Thymus (tissue), 11 donors: Measurements from ENCODE around the gene SLC39A11. TPM values are rescaled to one million over a fixed set of nuclear protein-coding genes. Genes with fewer than 3 reads are reported as not detected.

ENCODE experiments used
- DNase-seq, 9 donors: peaks; one replicate each; pipeline ENCODE4 v3.0.0-alpha.2; 2013; ENCODE audit warnings: low spot score in 9 of 9, low read depth in 6 of 9, missing footprints in 1 of 9
- H3K27ac ChIP-seq, 2 donors: one replicate each; pipeline ENCODE4 v1.5.1; 2013; ENCODE audit warnings: control low read depth in 1 of 2, low read depth in 1 of 2, low read length in 1 of 2, mild to moderate bottlenecking in 1 of 2, moderate library complexity in 1 of 2
- H3K27me3 ChIP-seq, 2 donors: one replicate each; pipeline ENCODE4 v1.5.1; 2013; ENCODE audit warnings: low read length in 1 of 2; ENCODE audit not compliant: control insufficient read depth in 2 of 2, insufficient read depth in 1 of 2
- H3K36me3 ChIP-seq, 2 donors: one replicate each; pipeline ENCODE4 v1.5.1; 2013; ENCODE audit warnings: low read length in 1 of 2, mild to moderate bottlenecking in 1 of 2, moderate library complexity in 1 of 2; ENCODE audit not compliant: control insufficient read depth in 2 of 2, insufficient read depth in 2 of 2
- H3K4me1 ChIP-seq, 2 donors: one replicate each; pipeline ENCODE4 v1.5.1; 2013; ENCODE audit warnings: low read length in 2 of 2; ENCODE audit not compliant: control insufficient read depth in 2 of 2, insufficient read depth in 2 of 2
- H3K4me3 ChIP-seq, 2 donors: one replicate each; pipeline ENCODE4 v1.5.1; 2013; ENCODE audit warnings: low read length in 2 of 2, control low read depth in 1 of 2, mild to moderate bottlenecking in 1 of 2
- H3K9me3 ChIP-seq, 2 donors: one replicate each; pipeline ENCODE4 v1.5.1; 2013; ENCODE audit warnings: low read length in 1 of 2, mild to moderate bottlenecking in 1 of 2; ENCODE audit not compliant: control insufficient read depth in 2 of 2, insufficient read depth in 1 of 2
- WGBS: extraction: QIAGEN DNeasy Blood & Tissue Kit; methylation state at CpG from one replicate; pipeline ENCODE4 v1.1.7; 2013; 5-methylcytosine and 5-hydroxymethylcytosine counted together
- polyA plus RNA-seq: library from polyadenylated mRNA; stranded (reverse); fragments of 200-250 nt; gene quantifications from one replicate; pipeline ENCODE4 v1.2.3, GENCODE V29; 2013
- total RNA-seq: library from RNA; stranded (reverse); fragments of 120-200 nt; gene quantifications from one replicate; pipeline ENCODE4 v1.2.4, GENCODE V29; 2013
- donor health status: healthy.

The SLC39A11 gene
- total and polyA plus RNA-seq, 2 donors, result 7.4 to 8.7 TPM

- no peak for DNase-seq
- Histone ChIP-seq H3K4me3 (no peak overlapping the region), H3K4me1 (no peaks in the 10 kb centered on the region), H3K9me3 (no peaks in the 10 kb centered on the region), H3K27me3 (no peaks in the 10 kb centered on the region), H3K36me3 (no peaks in the 10 kb centered on the region), H3K27ac (no peak overlapping the region)
- 98% methylated on average over 1 of the region's 1 CpG for WGBS
Measured at GRCh38 chr17:72987166-72987565, 105.3 kb downstream of the SLC39A11 start.

GRCh38 chr17:72985882-72986720 is 106.4 kb downstream of the SLC39A11 start:
- H3K27ac ChIP-seq, result no peak overlapping the region
- no peaks in the 10 kb centered on the region for H3K4me1 ChIP-seq

GRCh38 chr17:72984926-72985325 is 107.6 kb downstream of the SLC39A11 start:
- 81% methylated on average over 7 of the region's 7 CpGs for whole genome bisulfite sequencing
- no peaks in the 10 kb centered on the region for H3K36me3 ChIP-seq
- no peak overlapping the region for H3K4me3 ChIP-seq
- no peak for DNase-seq
- H3K27ac ChIP-seq, result no peak overlapping the region
- no peaks in the 10 kb centered on the region for H3K4me1 ChIP-seq
- H3K27me3 ChIP-seq, result no peaks in the 10 kb centered on the region
- no peaks in the 10 kb centered on the region for H3K9me3 ChIP-seq

More at GRCh38 chr17:72985882-72986720, 106.4 kb downstream of the SLC39A11 start:
- H3K36me3 ChIP-seq, result no peaks in the 10 kb centered on the region
- H3K27me3 ChIP-seq, result no peaks in the 10 kb centered on the region
- WGBS, result 63% methylated on average over 11 of the region's 11 CpGs
- no peak overlapping the region for H3K4me3 ChIP-seq
- peak; percentile 18 to 73 (median 49) for DNase-seq
- no peaks in the 10 kb centered on the region for H3K9me3 ChIP-seq

- no peak overlapping the region for H3K27ac ChIP-seq
- no peaks in the 10 kb centered on the region for H3K9me3 ChIP-seq
Measured at GRCh38 chr17:72984145-72984925, 108.2 kb downstream of the SLC39A11 start.

DNA sequence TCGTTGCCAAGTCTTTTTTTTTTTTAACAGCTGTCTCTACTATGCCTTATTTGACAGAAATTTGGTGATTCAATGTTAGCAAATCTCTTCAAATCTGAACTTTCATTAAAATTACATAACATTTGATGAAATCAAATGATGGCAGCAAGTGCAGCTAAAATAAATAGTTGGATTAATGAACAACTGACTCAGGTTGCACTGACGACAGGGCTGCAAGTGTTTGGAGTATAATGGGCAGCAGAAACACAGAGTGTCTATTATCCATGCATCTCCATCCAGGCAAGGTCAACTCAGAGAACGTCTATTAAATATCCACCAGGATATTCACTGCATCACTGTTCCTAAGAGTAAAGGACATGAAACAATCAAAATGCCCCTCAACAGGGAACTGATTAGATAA is 109.8 kb downstream of the SLC39A11 start:
- H3K27ac ChIP-seq, result no peak overlapping the region
- H3K4me1 ChIP-seq, result no peaks in the 10 kb centered on the region
- no peaks in the 10 kb centered on the region for H3K9me3 ChIP-seq
- H3K36me3 ChIP-seq, result no peaks in the 10 kb centered on the region
- 88% methylated on average over 3 of the region's 3 CpGs for WGBS
- no peaks in the 10 kb centered on the region for H3K27me3 ChIP-seq
- no peak for DNase-seq
- H3K4me3 ChIP-seq, result no peak overlapping the region

More at GRCh38 chr17:72984145-72984925, 108.2 kb downstream of the SLC39A11 start:
- Histone ChIP-seq H3K27me3 (no peaks in the 10 kb centered on the region), H3K4me1 (no peaks in the 10 kb centered on the region), H3K36me3 (no peaks in the 10 kb centered on the region), H3K4me3 (no peak overlapping the region)
- 81% methylated on average over 9 of the region's 9 CpGs for WGBS
- DNase-seq, result no peak

- 95% methylated on average over 9 of the region's 9 CpGs for WGBS
- H3K27ac ChIP-seq, result no peak overlapping the region
- no peak for DNase-seq
Measured at GRCh38 chr17:72978593-72979218, 113.8 kb downstream of the SLC39A11 start.

DNA sequence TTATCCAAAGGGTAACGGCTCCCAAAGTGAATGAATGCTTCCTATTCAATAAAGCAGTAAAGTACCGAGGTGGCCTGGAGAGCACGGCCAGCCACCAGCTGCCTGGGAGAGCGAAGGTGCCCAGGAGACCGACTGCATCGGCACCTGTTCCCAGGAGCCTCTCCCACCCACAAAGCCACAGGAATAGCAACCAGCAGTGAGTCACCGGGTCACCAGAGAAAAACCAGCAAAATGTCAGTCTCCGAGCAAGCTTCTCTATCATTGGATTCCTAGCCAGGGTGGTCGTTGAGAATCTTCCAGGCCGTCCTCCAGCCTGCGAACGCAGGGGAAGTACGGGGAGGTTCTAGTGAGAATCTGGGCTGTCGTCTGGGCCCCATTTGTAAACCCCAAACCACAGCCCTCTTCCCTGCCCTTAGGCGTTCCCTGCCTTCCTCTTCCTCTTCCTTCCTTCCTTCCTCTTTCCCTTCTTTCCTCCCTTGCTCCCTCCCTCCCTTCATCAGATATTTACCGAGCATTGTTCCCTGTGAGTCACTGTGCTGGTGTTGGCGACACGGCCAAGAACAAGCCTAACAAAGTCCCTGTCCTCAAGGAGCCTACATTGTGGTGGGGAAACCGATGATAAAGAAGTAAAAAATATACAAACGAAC is 114.6 kb downstream of the SLC39A11 start:
- no peak for DNase-seq
- Histone ChIP-seq H3K27ac (no peak overlapping the region), H3K4me1 (no peaks in the 10 kb centered on the region)

More at GRCh38 chr17:72978593-72979218, 113.8 kb downstream of the SLC39A11 start:
- Histone ChIP-seq H3K4me1 (no peaks in the 10 kb centered on the region), H3K36me3 (no peaks in the 10 kb centered on the region), H3K4me3 (no peak overlapping the region), H3K27me3 (no peaks in the 10 kb centered on the region), H3K9me3 (no peaks in the 10 kb centered on the region)

GRCh38 chr17:72976971-72977770 is 115.3 kb downstream of the SLC39A11 start:
- 95% methylated on average over 12 of the region's 12 CpGs for WGBS
- Histone ChIP-seq H3K36me3 (no peaks in the 10 kb centered on the region), H3K9me3 (no peaks in the 10 kb centered on the region), H3K4me3 (no peak overlapping the region), H3K27ac (no peak overlapping the region), H3K4me1 (no peaks in the 10 kb centered on the region), H3K27me3 (no peaks in the 10 kb centered on the region)
- DNase-seq, result no peak

More for the DNA sequence above, 114.6 kb downstream of the SLC39A11 start:
- no peak overlapping the region for H3K4me3 ChIP-seq
- 86% methylated on average over 20 of the region's 20 CpGs for whole genome bisulfite sequencing
- no peaks in the 10 kb centered on the region for H3K36me3 ChIP-seq
- H3K9me3 ChIP-seq, result no peaks in the 10 kb centered on the region
- H3K27me3 ChIP-seq, result no peaks in the 10 kb centered on the region
